NCI-H510A (cell line): Measurements from ENCODE around the gene FAP.

Experiments used
- DNase-seq: peaks from one replicate; lab custom pipeline; 2025; lab: John Stamatoyannopoulos, UW

The FAP gene

GRCh38 chr2:162185541-162186232, 57.6 kb downstream of the FAP start:
- DNase-seq, result no peak

GRCh38 chr2:162184821-162185450, 58.3 kb downstream of the FAP start:
- no peak for DNase-seq

GRCh38 chr2:162184359-162184758, 58.9 kb downstream of the FAP start:
- no peak for DNase-seq

GRCh38 chr2:162182395-162182794, 60.9 kb downstream of the FAP start:
- no peak for DNase-seq

GRCh38 chr2:162177301-162177700, 65.9 kb downstream of the FAP start:
- no peak for DNase-seq

GRCh38 chr2:162175714-162176113, 67.5 kb downstream of the FAP start:
- no peak for DNase-seq

GRCh38 chr2:162174746-162175145, 68.5 kb downstream of the FAP start:
- no peak for DNase-seq

- no peak for DNase-seq
These were observed 70.4 kb downstream of the FAP start for GRCh38 chr2:162172802-162173370.

GRCh38 chr2:162166745-162167144, 76.5 kb downstream of the FAP start:
- DNase-seq, result no peak

GRCh38 chr2:162166174-162166573, 77.1 kb downstream of the FAP start:
- DNase-seq, result no peak

GRCh38 chr2:162164802-162165201, 78.4 kb downstream of the FAP start:
- DNase-seq, result no peak

GRCh38 chr2:162159446-162159845, 83.8 kb downstream of the FAP start:
- DNase-seq, result no peak

- no peak for DNase-seq
These were observed 87.1 kb downstream of the FAP start for GRCh38 chr2:162156149-162156548.

GRCh38 chr2:162155093-162155492, 88.2 kb downstream of the FAP start:
- DNase-seq, result no peak

GRCh38 chr2:162153608-162154224, 89.5 kb downstream of the FAP start:
- DNase-seq, result no peak

GRCh38 chr2:162152147-162152546, 91.1 kb downstream of the FAP start, which contains the start of gene GCG:
GCG (minus strand) TSS chr2:162152247; CDS start chr2:162149178, 3,069 bp downstream.
- no peak for DNase-seq

GRCh38 chr2:162149940-162150339, 93.3 kb downstream of the FAP start:
- no peak for DNase-seq

GRCh38 chr2:162149466-162149865, 93.8 kb downstream of the FAP start:
- DNase-seq, result no peak

GRCh38 chr2:162148956-162149355, 94.3 kb downstream of the FAP start:
- no peak for DNase-seq

GRCh38 chr2:162143969-162144368, 99.3 kb downstream of the FAP start:
- DNase-seq, result no peak

GRCh38 chr2:162138310-162138709, 104.9 kb downstream of the FAP start:
- DNase-seq, result no peak

GRCh38 chr2:162127422-162127821, 115.8 kb downstream of the FAP start:
- no peak for DNase-seq

GRCh38 chr2:162126527-162126926, 116.7 kb downstream of the FAP start:
- DNase-seq, result no peak
